HG03025 (cell line): ENCODE data around the gene TRIM62.

ENCODE experiments used
- ATAC-seq: cut with Tn5 transposase; IDR thresholded peaks from one replicate; pipeline ENCODE4 v1.9.1; 2021; ENCODE audit warnings: mild to moderate bottlenecking, moderate library complexity; ENCODE audit not compliant: unreplicated experiment, low FRiP score

Gene TRIM62

GRCh38 chr1:33180911-33181890 lies 642 bp downstream of the TRIM62 start:
- peak; percentile 14 for ATAC-seq

- peak; percentile 66 for ATAC-seq
Measured at GRCh38 chr1:33180226-33180910, 1.5 kb downstream of the TRIM62 start.

DNA sequence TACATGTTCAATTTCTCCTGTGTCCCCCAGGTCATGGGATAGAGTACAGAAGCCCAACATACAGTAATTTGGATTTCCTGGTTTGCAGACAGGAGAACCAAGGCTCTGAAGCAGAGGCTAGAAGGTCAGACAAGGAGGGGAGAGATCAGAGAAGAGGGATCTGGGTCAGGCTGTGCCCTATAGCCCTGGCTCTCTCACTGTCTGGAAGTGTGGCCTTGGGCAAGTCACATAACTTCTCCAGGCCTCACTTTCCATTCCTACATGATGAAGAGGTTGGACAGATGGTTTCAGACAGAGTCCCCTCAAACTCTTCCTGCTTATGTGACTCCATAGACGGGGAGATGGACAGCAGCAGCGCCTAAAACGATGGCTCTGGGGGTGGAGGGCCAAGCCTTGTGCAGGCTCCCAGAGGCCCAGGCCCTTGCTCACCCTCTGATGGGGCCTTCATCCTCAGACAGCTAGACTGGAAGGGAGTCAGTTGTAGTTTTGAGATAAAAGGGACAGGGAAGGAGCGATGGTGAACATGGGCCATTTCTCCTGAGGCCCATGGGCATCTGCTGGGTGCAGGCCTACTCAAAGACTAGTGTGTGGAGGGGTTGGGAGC lies 2.9 kb downstream of the TRIM62 start:
- ATAC-seq: no peak

GRCh38 chr1:33177996-33178540 lies 3.8 kb downstream of the TRIM62 start:
- ATAC-seq: no peak

- ATAC-seq: no peak
Measured at GRCh38 chr1:33176887-33177286, 5.0 kb downstream of the TRIM62 start.

- ATAC-seq: no peak
Measured at GRCh38 chr1:33176362-33176850, 5.4 kb downstream of the TRIM62 start.

- ATAC-seq: no peak
Measured at GRCh38 chr1:33175865-33176264, 6.0 kb downstream of the TRIM62 start.

DNA sequence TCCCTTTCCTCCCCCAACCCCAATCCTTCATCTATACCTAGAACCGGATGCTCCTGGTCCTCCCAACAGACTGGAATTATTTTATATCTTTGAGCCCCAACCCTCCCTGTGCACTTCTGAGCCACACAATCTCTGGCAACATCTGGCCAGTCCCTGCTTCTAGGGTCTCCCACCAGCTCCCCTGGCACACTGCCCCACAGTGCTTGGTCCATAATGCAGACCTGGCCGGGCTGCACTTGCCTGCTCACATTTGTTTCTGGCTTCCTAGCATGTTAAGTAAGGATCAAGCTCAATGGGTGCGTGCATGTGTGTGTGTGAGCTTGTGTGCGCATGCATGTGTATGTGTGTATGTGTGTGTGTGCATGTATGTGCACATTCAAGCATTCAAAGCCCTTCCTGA lies 8.8 kb downstream of the TRIM62 start:
- ATAC-seq: no peak

GRCh38 chr1:33171977-33172813 lies 9.6 kb downstream of the TRIM62 start:
- ATAC-seq: no peak

GRCh38 chr1:33170351-33171274 lies 11.2 kb downstream of the TRIM62 start:
- no peak for ATAC-seq

- no peak for ATAC-seq
Measured at GRCh38 chr1:33169290-33170055, 12.4 kb downstream of the TRIM62 start.

- ATAC-seq: no peak
Measured at GRCh38 chr1:33168556-33169289, 13.1 kb downstream of the TRIM62 start.

DNA sequence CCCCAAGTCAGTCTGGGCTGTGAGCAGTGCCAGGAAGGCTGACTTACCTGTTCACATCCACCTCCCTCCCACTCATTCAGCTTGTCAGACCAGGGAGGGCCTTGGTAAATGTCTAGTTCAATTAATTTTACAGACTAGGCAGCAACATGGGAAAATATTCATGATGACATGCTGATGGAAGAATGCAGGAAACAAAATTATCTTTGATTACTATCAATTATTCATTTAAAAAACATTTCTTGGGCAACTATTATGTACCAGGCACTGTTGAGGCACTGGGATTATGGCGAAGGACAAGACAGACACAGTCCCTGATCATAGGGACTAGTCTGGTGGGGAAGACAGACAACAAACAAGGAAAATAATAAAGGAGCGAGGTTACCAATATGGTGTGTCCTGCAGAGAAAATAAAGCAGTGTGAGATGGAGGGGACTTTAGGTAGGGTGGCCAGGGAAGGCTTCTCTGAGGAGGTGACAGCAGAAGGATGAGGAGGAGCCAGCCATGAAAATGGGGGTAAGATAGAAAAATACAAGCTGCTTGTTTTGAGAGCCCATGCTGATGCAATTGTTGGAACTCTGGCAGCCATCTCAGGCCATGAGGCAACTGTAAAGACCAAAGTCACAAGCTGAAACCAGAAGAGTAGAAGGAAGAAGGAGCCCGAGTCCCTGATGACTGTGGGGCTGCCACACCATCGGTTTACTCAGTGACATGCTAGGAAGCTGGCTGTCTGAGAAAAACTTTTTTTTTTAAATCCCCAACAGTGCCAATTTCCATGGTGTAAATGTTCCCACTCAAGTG lies 14.0 kb downstream of the TRIM62 start:
- ATAC-seq: no peak

DNA sequence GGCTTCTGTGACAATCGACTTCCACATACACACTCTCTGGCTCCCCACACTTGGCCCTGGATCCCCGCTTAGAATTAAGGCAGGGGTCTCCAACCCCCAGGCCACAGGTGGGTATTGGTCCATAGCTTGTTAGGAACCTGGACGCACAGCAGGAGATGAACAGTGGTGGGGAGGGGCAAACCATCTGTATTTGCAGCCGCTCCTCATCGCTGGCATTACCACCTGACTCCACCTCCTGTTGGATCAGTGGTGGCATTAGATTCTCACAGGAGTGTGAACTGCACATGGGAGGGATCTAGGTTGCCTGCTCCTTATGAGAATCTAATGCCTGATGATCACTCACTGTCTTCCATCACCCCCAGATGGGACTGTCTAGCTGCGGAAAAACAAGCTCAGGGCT lies 16.0 kb downstream of the TRIM62 start:
- no peak for ATAC-seq

DNA sequence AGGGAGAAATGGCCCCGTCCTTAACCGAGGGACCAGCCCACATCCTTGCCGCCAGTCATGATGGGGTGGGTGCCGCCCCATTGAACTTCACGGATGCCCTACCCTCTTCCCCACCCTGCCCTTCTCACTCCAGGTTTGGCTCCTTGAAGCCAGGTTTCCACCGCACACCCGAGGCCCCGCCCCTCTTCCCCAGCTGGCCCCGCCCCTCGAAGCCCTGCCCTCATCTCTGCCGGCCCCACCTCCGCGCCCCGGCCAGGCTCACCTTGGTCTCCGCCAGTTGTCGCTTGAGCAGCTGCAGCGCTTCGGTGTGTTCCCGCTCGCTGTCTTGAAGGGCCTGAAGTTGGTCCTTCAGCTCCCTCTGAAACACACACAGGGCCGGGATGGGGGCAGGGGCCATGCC lies 16.6 kb downstream of the TRIM62 start:
- ATAC-seq: no peak

- ATAC-seq: no peak
Measured at GRCh38 chr1:33163621-33164519, 18.0 kb downstream of the TRIM62 start.
